ENCODE data around the gene TMEM17. TPM values are rescaled to one million over a fixed set of nuclear protein-coding genes. Genes with fewer than 3 reads are reported as not detected.

The TMEM17 gene
- total RNA-seq, 1 experiment from 2014 or later: 3.9 TPM

DNA sequence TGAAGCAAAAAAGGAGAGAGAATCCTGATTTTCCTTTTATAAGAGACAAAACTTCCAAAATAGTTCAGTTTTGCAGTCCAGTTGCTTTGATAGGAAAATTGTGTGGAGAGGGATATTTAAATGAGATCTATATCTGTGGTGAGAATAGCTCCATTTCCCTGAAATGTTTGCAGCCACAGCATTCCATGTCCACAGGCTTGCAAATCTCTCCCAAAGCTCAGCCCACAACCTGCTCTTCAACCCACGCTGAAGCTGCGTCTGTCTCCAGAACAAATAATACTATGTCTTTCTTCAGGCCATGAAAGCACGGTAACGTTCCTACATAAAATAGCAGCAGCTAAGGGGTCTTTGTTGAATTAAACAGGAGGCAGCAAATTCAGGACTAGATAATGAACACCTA, 31.8 kb downstream of the TMEM17 start:
- no peak overlapping the region for H3K4me3 ChIP-seq
- peaks cover 17% of the 10 kb centered on the region for H3K4me1 ChIP-seq (replicated peaks)
- H3K9me3 ChIP-seq (replicated peaks): no peaks in the 10 kb centered on the region
- no peak for DNase-seq (ENCODE audit: low read depth in 1 of 2, low spot score in 2 of 2)
- H3K36me3 ChIP-seq: no peaks in the 10 kb centered on the region
- H3K27ac ChIP-seq: no peak overlapping the region
- H3K27me3 ChIP-seq (replicated peaks): no peaks in the 10 kb centered on the region

DNA sequence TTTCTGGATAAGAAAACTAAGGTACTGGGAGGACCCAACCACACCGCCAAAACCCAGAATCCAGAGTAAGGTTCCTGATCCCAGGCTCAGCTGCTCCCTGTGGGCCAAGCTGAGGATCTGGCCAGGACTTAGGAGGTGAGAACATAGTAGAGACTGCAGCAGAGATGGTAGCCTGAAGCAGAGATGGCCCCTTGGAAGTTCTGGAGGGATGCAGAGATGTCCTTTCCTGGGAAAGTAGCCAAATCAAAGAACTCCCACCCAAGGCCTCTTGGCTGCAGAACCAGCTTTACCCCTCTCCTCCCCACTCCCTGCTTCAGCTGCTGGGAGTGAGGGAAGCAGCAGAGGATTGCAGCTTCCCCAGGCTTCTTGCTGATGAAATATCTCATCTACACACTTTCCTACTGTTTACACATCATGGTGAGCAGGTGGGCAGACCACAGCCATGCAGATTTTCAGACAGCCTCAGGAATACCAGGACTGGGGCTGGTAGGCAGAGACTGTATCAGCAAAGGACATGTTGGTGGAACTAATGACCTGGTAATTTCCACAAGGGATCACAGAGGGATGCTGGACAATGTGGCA, 32.7 kb downstream of the TMEM17 start:
- H3K27ac ChIP-seq: no peak overlapping the region
- no peak overlapping the region for H3K4me3 ChIP-seq
- no peak for DNase-seq (ENCODE audit: low read depth in 1 of 2, low spot score in 2 of 2)
- no peaks in the 10 kb centered on the region for H3K27me3 ChIP-seq (replicated peaks)
- H3K36me3 ChIP-seq: no peaks in the 10 kb centered on the region
- H3K4me1 ChIP-seq (replicated peaks): peaks cover 17% of the 10 kb centered on the region
- no peaks in the 10 kb centered on the region for H3K9me3 ChIP-seq (replicated peaks)

GRCh38 chr2:62472312-62472711, 33.7 kb downstream of the TMEM17 start:
- H3K27me3 ChIP-seq (replicated peaks): no peaks in the 10 kb centered on the region
- no peak for DNase-seq (ENCODE audit: low read depth in 1 of 2, low spot score in 2 of 2)
- no peak overlapping the region for H3K27ac ChIP-seq
- H3K4me3 ChIP-seq: no peak overlapping the region
- H3K9me3 ChIP-seq (replicated peaks): no peaks in the 10 kb centered on the region
- no peaks in the 10 kb centered on the region for H3K36me3 ChIP-seq
- peaks cover 17% of the 10 kb centered on the region for H3K4me1 ChIP-seq (replicated peaks)

- no peak overlapping the region for H3K27ac ChIP-seq
- H3K36me3 ChIP-seq: no peaks in the 10 kb centered on the region
- H3K27me3 ChIP-seq (replicated peaks): no peaks in the 10 kb centered on the region
- peaks cover 17% of the 10 kb centered on the region for H3K4me1 ChIP-seq (replicated peaks)
- no peak overlapping the region for H3K4me3 ChIP-seq
- H3K9me3 ChIP-seq (replicated peaks): no peaks in the 10 kb centered on the region
- DNase-seq (ENCODE audit: low read depth in 1 of 2, low spot score in 2 of 2): no peak
Measured at GRCh38 chr2:62471816-62472215, 34.2 kb downstream of the TMEM17 start.

DNA sequence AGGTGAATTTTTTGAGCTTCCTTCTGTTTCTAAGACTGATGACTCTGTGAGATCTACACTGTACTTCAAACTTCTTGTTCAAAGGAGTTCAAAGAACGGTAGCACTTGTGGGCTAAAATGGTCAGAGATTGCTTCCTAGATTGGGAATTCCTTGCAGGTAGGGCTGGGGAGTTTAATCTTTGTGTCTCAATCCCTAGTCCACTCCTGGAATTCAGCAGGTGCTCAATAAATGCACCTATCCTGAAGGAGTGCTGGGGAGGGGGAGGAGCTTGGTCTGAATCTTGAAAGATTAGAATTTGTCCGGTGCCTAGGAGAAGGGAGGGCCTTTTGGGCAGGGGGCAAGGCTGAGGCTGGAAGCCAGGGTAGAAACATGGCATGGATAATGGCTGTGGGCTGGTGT, 34.6 kb downstream of the TMEM17 start:
- Histone ChIP-seq H3K4me3 (no peak overlapping the region), H3K4me1 (replicated peaks) (peaks cover 17% of the 10 kb centered on the region)

DNA sequence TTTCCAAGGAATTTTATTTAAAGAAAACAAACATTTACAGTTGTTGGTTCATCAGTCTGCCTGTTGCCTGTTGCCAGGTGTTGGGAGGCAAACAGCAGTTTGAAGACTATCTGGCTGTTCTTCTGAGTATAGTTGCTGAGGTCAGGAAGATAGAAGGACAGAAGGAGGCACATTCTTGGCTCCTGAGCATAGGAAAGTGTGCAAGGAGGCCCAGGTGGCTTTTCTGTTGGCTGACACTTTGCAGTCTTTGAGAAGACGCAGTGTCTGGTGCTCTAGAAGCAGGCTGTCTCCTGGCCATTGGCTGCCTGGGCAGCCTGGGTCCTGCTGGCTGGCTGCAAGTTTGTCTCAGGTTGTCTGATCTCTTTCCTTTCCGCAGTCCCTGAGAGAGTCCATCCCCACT, 36.4 kb downstream of the TMEM17 start:
- H3K36me3 ChIP-seq: no peaks in the 10 kb centered on the region
- no peaks in the 10 kb centered on the region for H3K9me3 ChIP-seq (replicated peaks)
- no peak overlapping the region for H3K27ac ChIP-seq
- H3K27me3 ChIP-seq (replicated peaks): no peaks in the 10 kb centered on the region
- no peak overlapping the region for H3K4me3 ChIP-seq
- no peaks in the 10 kb centered on the region; the same call in none of the 2 replicates for H3K4me1 ChIP-seq (replicated peaks)
- DNase-seq (ENCODE audit: low read depth in 1 of 2, low spot score in 2 of 2): no peak

More for the DNA sequence above, 34.6 kb downstream of the TMEM17 start:
- DNase-seq (ENCODE audit: low read depth in 1 of 2, low spot score in 2 of 2): no peak
- Histone ChIP-seq H3K27ac (no peak overlapping the region), H3K9me3 (replicated peaks) (no peaks in the 10 kb centered on the region), H3K27me3 (replicated peaks) (no peaks in the 10 kb centered on the region), H3K36me3 (no peaks in the 10 kb centered on the region)

DNA sequence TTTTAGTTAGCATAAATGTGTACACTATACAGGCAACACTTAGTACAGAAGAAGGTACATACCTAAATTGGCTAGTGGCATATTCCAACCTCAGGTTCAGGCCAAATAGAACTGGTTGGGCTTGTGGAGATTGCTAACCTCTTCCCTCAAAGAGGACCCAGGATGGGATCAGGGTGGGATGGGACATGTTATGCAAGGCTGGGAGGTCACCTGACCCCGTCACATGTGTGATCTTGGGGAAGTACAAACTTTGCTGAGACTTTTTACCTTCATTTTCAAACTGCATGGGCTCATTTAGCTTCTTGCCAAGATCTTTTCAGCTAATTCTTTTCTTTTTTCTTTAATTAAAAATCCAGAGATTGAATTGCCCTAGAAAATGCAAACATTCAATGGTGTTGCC, 36.9 kb downstream of the TMEM17 start:
- no peaks in the 10 kb centered on the region for H3K36me3 ChIP-seq
- no peak for DNase-seq (ENCODE audit: low read depth in 1 of 2, low spot score in 2 of 2)
- no peaks in the 10 kb centered on the region; the same call in 1 of the 2 replicates for H3K4me1 ChIP-seq (replicated peaks)
- no peaks in the 10 kb centered on the region for H3K27me3 ChIP-seq (replicated peaks)
- H3K27ac ChIP-seq: no peak overlapping the region
- no peak overlapping the region for H3K4me3 ChIP-seq
- H3K9me3 ChIP-seq (replicated peaks): no peaks in the 10 kb centered on the region

DNA sequence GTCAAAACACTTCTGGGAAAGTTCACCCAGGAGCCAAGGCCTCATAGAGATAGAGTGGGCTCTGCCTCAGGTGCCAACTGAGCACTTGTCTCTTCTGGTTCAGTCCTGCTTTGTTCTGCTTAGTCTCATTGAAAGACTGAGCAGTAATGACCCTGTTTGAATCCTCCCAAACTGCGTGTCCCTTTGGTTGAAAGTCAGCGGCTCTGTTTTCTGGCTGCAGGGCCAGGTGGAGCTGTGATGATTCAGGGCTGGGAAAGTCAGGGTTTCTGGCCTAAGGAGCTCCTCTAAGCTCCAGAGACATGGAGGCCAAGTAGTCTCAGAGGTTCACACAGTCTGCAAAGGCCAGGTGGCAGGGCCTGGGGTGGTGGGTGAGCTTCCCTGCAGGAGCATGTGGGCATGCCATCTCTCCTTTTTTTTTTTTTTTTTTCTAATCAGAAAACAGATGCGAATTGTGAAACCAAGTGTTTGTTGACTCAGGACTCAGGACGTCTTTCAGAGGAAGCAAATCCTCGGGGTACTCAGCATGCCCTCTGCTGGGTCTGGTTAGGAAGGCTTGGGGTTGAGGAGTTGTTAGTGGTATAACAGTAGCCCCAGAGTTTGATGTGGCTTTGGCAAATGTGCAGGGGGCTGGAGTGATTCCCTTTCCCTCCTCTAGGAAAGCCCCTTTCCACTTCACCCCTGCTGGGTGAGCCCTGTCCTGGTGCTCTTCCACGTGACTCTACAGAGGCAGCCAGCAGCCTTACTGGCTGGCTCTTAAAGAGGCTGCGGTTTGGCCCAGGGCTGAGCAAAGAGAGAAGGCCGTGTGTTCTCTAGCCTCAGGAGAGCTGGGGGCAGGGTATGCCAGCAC, 38.3 kb downstream of the TMEM17 start:
- Histone ChIP-seq H3K4me1 (replicated peaks) (no peaks in the 10 kb centered on the region; the same call in 1 of the 2 replicates), H3K9me3 (replicated peaks) (no peaks in the 10 kb centered on the region), H3K36me3 (no peaks in the 10 kb centered on the region), H3K27ac (no peak overlapping the region), H3K27me3 (replicated peaks) (no peaks in the 10 kb centered on the region), H3K4me3 (no peak overlapping the region)
- DNase-seq (ENCODE audit: low read depth in 1 of 2, low spot score in 2 of 2): peak in 1 of 2 experiments; percentile 18

- H3K27me3 ChIP-seq (replicated peaks): no peaks in the 10 kb centered on the region
- no peak overlapping the region for H3K4me3 ChIP-seq
- H3K4me1 ChIP-seq (replicated peaks): no peaks in the 10 kb centered on the region; the same call in 1 of the 2 replicates
- no peaks in the 10 kb centered on the region for H3K36me3 ChIP-seq
- H3K27ac ChIP-seq: no peak overlapping the region
- H3K9me3 ChIP-seq (replicated peaks): no peaks in the 10 kb centered on the region
- no peak for DNase-seq (ENCODE audit: low read depth in 1 of 2, low spot score in 2 of 2)
Measured at GRCh38 chr2:62467100-62467474, 38.9 kb downstream of the TMEM17 start.

DNA sequence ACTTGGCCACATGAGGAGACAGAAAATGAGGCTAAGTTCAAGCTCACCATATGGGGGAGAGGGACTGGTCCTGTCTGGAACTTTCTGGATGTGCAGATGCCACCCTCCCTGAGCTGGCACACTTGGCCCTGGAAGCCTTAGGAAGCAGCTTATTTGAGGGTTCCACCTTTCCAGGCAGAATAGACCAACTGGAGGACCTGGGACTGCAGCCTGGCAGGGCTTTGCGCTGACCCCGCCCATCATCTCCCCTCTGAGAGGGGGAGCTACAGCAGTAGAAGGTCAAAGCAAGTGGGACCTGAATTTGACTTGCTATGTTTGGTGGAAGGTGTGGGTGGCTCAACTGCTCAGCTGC, 39.5 kb downstream of the TMEM17 start:
- DNase-seq (ENCODE audit: low read depth in 1 of 2, low spot score in 2 of 2): no peak
- no peaks in the 10 kb centered on the region for H3K9me3 ChIP-seq (replicated peaks)
- H3K27me3 ChIP-seq (replicated peaks): no peaks in the 10 kb centered on the region
- no peaks in the 10 kb centered on the region for H3K36me3 ChIP-seq
- H3K4me1 ChIP-seq (replicated peaks): no peaks in the 10 kb centered on the region; the same call in 1 of the 2 replicates
- H3K4me3 ChIP-seq: no peak overlapping the region
- no peak overlapping the region for H3K27ac ChIP-seq

DNA sequence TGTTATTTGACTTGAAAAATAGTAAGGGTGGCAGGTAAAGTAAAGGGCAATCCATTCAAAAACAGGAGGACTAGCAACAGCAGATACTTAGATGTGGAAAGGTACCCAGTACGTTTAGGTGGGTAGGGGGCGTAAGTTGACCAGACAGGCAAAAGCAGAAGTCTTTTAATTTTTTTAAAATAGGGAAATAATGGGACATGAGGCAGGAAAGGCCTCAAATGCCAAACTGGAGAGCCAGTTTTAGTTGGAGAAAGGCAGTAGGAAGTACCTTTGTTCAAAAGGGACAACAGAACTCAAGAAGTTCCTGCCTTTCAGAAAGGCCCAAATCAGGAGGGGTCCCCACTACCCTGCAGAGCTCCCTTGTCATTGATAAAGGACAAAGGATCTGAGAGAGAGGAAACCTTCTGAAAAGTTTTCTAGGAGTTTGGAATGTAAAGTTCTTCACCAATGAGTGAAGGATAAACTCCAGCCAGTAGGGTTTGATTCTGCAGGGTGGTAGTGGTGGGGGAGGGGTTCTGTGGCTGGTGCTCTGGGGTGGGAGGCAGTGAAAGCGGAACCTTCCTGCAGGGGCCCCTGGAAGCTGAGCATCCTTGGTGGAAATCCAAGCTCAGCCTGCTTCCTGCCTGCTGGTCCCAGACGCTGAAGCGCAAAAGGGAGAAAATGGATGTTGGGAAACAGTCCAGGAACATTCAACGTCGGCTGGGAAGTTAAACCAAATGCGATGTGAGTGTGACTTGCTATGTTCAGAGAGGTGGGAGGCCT, 40.1 kb downstream of the TMEM17 start:
- Histone ChIP-seq H3K27ac (no peak overlapping the region), H3K4me3 (no peak overlapping the region), H3K4me1 (replicated peaks) (no peaks in the 10 kb centered on the region; the same call in 1 of the 2 replicates), H3K27me3 (replicated peaks) (no peaks in the 10 kb centered on the region), H3K36me3 (no peaks in the 10 kb centered on the region), H3K9me3 (replicated peaks) (no peaks in the 10 kb centered on the region)
- DNase-seq (ENCODE audit: low read depth in 1 of 2, low spot score in 2 of 2): no peak

DNA sequence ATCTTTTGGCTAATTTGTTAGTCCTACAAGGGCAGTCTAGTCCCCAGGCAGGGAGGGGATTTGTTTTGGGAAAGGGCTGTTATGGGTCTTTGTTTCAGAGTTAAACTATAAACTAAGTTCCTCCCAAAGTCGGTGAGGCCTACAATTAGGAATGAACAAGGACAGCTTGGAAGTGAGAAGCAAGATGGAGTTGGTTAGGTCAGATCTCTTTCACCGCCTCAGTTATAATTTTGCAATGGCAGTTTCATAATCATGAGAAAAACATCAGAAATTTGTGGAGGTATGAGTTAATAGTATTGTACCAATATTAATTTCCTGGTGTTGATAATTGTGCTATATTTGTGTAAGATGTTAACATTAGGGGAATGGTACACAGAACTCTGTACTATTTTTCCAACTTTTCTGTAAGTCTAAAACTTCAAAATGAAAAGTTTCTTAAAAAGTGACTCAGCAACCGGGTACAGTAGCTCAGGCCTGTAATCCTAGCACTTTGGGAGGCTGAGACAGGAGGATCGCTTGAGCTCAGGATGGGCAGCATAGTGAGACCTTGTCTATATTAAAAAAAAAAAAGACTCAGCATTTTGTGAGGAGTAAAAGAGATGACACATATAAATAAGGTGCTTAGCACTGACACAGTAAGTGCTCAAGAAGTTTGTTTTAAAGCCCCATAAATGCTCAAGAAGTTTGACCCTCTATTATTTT, 40.8 kb downstream of the TMEM17 start:
- H3K4me1 ChIP-seq (replicated peaks): no peaks in the 10 kb centered on the region; the same call in 1 of the 2 replicates
- H3K9me3 ChIP-seq (replicated peaks): no peaks in the 10 kb centered on the region
- no peaks in the 10 kb centered on the region for H3K27me3 ChIP-seq (replicated peaks)
- H3K4me3 ChIP-seq: no peak overlapping the region
- no peaks in the 10 kb centered on the region for H3K36me3 ChIP-seq
- H3K27ac ChIP-seq: no peak overlapping the region
- DNase-seq (ENCODE audit: low read depth in 1 of 2, low spot score in 2 of 2): no peak

DNA sequence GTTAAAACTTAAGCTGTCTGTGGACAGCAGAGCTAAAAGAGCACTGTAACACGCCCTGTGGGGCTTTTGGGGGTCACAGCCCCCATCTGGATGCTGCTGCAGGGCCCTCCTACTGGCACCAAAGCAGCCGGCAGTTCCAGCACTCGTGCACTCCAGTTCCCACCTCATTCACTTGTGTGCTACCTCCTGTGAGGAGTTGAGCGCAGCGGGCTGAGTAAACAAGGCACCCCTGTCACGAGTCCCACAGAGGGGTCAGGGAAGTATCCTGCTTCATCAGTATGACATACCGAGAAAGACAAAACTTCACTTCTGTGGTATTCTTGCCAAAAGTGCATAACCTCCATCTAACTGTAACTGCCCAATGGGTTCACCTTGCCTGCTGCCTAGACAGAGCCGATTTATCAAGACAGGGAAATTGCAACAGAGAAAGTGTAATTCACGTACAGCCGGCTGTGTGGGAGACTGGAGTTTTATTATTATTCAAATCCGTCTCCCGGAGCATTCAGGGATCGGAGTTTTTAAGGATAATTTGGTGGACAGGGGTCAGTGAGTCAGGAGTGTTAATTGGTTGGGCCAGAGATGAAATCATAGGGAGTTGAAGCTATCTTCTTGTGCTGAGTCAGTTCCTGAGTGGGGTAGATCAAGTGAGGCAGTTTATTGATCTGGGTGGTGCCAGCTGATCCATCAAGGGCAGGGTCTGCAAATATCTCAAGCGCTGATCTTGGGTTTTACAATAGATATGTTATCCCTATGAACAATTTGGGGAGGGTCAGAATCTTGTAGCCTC, 41.6 kb downstream of the TMEM17 start:
- no peak for DNase-seq (ENCODE audit: low read depth in 1 of 2, low spot score in 2 of 2)
- H3K4me3 ChIP-seq: no peak overlapping the region

More for the DNA sequence above, 41.6 kb downstream of the TMEM17 start:
- Histone ChIP-seq H3K4me1 (replicated peaks) (no peaks in the 10 kb centered on the region; the same call in 1 of the 2 replicates), H3K27me3 (replicated peaks) (no peaks in the 10 kb centered on the region), H3K36me3 (no peaks in the 10 kb centered on the region), H3K9me3 (replicated peaks) (no peaks in the 10 kb centered on the region), H3K27ac (no peak overlapping the region)
